ENCODE results near the gene PXN.
"Not testable (repeated sequence)": the region's sequence is repeated elsewhere in the genome, so short reads cannot be mapped to it uniquely, and the experiment has no call there.

The PXN gene

GRCh38 chr12:120211904-120212283 lies 53.6 kb downstream of the PXN start:
- in situ Hi-C loops (cut with MboI; ENCODE audit: low sequenced_read_pairs), result no loop called here

GRCh38 chr12:120211243-120211903 lies 54.2 kb downstream of the PXN start:
- in situ Hi-C loops (cut with MboI; ENCODE audit: low sequenced_read_pairs), result no loop called here

- in situ Hi-C loops (cut with MboI; ENCODE audit: low sequenced_read_pairs), result no loop called here
Measured at GRCh38 chr12:120209851-120210250, 55.7 kb downstream of the PXN start.

GRCh38 chr12:120207227-120207626 lies 58.3 kb downstream of the PXN start:
- in situ Hi-C loops (cut with MboI; ENCODE audit: low sequenced_read_pairs), result no loop called here

GRCh38 chr12:120206781-120207180 lies 58.7 kb downstream of the PXN start:
- in situ Hi-C loops (cut with MboI; ENCODE audit: low sequenced_read_pairs), result not testable (repeated sequence)

GRCh38 chr12:120206228-120206627 lies 59.3 kb downstream of the PXN start:
- in situ Hi-C loops (cut with MboI; ENCODE audit: low sequenced_read_pairs), result no loop called here

GRCh38 chr12:120204171-120204570 lies 61.4 kb downstream of the PXN start:
- in situ Hi-C loops (cut with MboI; ENCODE audit: low sequenced_read_pairs), result no loop called here

- in situ Hi-C loops (cut with MboI; ENCODE audit: low sequenced_read_pairs), result no loop called here
Measured at GRCh38 chr12:120200364-120200800, 65.1 kb downstream of the PXN start.

GRCh38 chr12:120199595-120200306 lies 65.8 kb downstream of the PXN start:
- in situ Hi-C loops (cut with MboI; ENCODE audit: low sequenced_read_pairs), result no loop called here

- in situ Hi-C loops (cut with MboI; ENCODE audit: low sequenced_read_pairs), result no loop called here
Measured at GRCh38 chr12:120199025-120199424, 66.5 kb downstream of the PXN start.

- in situ Hi-C loops (cut with MboI; ENCODE audit: low sequenced_read_pairs), result no loop called here
Measured at GRCh38 chr12:120197542-120197887, 68.0 kb downstream of the PXN start.

- in situ Hi-C loops (cut with MboI; ENCODE audit: low sequenced_read_pairs), result not testable (repeated sequence)
Measured at GRCh38 chr12:120196817-120197541, 68.6 kb downstream of the PXN start.

- in situ Hi-C loops (cut with MboI; ENCODE audit: low sequenced_read_pairs), result no loop called here
Measured at GRCh38 chr12:120196363-120196762, 69.2 kb downstream of the PXN start.

- in situ Hi-C loops (cut with MboI; ENCODE audit: low sequenced_read_pairs), result no loop called here
Measured at GRCh38 chr12:120194534-120195395, 70.8 kb downstream of the PXN start, which contains the start of gene GCN1. Gene GCN1, minus strand, starts transcription at chr12:120194715. Its CDS starts 18 bp downstream, at chr12:120194697.

- in situ Hi-C loops (cut with MboI; ENCODE audit: low sequenced_read_pairs), result no loop called here
Measured at GRCh38 chr12:120194226-120194533, 71.3 kb downstream of the PXN start.

GRCh38 chr12:120193286-120193685 lies 72.2 kb downstream of the PXN start:
- in situ Hi-C loops (cut with MboI; ENCODE audit: low sequenced_read_pairs), result not testable (repeated sequence)

GRCh38 chr12:120190985-120191480 lies 74.5 kb downstream of the PXN start:
- in situ Hi-C loops (cut with MboI; ENCODE audit: low sequenced_read_pairs), result no loop called here

GRCh38 chr12:120190386-120190785 lies 75.1 kb downstream of the PXN start:
- in situ Hi-C loops (cut with MboI; ENCODE audit: low sequenced_read_pairs), result no loop called here

- in situ Hi-C loops (cut with MboI; ENCODE audit: low sequenced_read_pairs), result no loop called here
Measured at GRCh38 chr12:120186654-120187053, 78.9 kb downstream of the PXN start.

- in situ Hi-C loops (cut with MboI; ENCODE audit: low sequenced_read_pairs), result no loop called here
Measured at GRCh38 chr12:120183211-120183631, 82.3 kb downstream of the PXN start.

All from HL-60/S4 treated with retinoic acid at 250 ng/mL for 4 days and 3 days (cell line).